ENCODE measurements around the gene RGS3. TPM values are rescaled to one million over a fixed set of nuclear protein-coding genes. Genes with fewer than 3 reads are reported as not detected.

RGS3 gene
- total and polyA plus RNA-seq, 2 of the 13 experiments (the other 11 are each of a cell fraction or from before 2014, with no cell fraction given) = 17.1 to 28.8 TPM

DNA sequence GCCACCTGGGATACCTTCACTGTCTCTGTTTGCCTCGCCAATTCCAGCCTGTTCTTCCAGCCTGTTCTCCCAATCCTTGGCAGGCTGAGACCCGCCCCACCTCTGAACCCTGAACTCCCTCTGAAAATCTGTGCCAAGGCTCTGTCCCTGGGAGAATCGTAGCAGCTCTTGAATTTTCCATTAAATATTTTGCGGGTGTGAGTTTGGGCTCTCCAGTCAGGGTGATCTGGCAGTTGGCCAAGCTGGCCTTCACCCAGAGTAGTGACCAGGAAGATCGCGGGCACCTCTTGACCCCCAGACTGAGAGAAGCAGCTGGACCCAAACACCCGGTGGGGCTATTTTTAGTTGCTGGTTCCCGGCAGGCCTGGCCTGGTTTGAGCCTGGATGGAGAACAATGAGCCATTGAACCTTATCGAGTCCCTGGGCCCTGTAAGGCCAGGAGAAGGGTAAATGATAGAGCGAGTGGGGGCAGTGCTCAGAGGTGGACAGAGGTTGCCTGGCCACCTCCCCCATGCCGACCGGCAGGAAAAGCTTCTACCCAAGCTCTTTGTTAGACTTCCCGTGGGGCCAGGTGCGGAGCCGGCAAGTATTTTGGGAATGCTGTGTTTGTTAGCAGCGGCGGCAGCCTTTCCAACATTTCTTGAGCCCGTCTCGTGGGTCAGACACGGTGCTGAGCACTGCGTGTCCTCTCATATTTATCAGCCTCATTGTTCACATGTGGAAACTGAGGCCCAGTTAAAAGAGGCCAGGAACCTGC is 146.2 kb downstream of the RGS3 start (continued):
- TF ChIP-seq NAIF1 (CRISPR knock-in tag; IDR thresholded peaks at IDR 0.05; ENCODE audit: borderline replicate concordance) (no peak), ZNF101 (CRISPR knock-in tag; IDR thresholded peaks at IDR 0.05; ENCODE audit: borderline replicate concordance, low read depth) (no peak), DBP (CRISPR knock-in tag; IDR thresholded peaks at IDR 0.05; ENCODE audit: not compliant biosample characterization) (no peak), CCDC6 (CRISPR knock-in tag; IDR thresholded peaks at IDR 0.05) (peak; percentile 62; the same call in 1 of the 2 replicates), ZNF317 (CRISPR knock-in tag; IDR thresholded peaks at IDR 0.05) (peak; percentile 81), ARHGAP35 (CRISPR knock-in tag; IDR thresholded peaks at IDR 0.05; ENCODE audit: borderline replicate concordance) (no peak; the same call in 1 of the 2 replicates), ZNF329 (CRISPR knock-in tag; IDR thresholded peaks at IDR 0.05; ENCODE audit: low read depth) (no peak), TBX3 (IDR thresholded peaks at IDR 0.05; ENCODE audit: borderline replicate concordance) (no peak), MAF1 (CRISPR knock-in tag; IDR thresholded peaks at IDR 0.05; ENCODE audit: borderline replicate concordance) (no peak), AGO1 (IDR thresholded peaks at IDR 0.05; ENCODE audit: low read depth, low read length, poor library complexity, severe bottlenecking) (no peak), ZNF513 (CRISPR knock-in tag; conservative IDR thresholded peaks at IDR 0.05) (no peak), DDIT3 (CRISPR knock-in tag; IDR thresholded peaks at IDR 0.05) (no peak), MED8 (CRISPR knock-in tag; IDR thresholded peaks at IDR 0.05; ENCODE audit: insufficient replicate concordance) (peak; percentile 67), REXO4 (CRISPR knock-in tag; IDR thresholded peaks at IDR 0.05; ENCODE audit: borderline replicate concordance) (no peak), RBAK (CRISPR knock-in tag; IDR thresholded peaks at IDR 0.05) (no peak), FOXP1 (IDR thresholded peaks at IDR 0.05) (no peak), FOXP1 (CRISPR knock-in tag; IDR thresholded peaks at IDR 0.05) (no peak), CHD4 (IDR thresholded peaks at IDR 0.05; ENCODE audit: borderline replicate concordance, low read length) (no peak), DPF2 (CRISPR knock-in tag; IDR thresholded peaks at IDR 0.05; ENCODE audit: borderline replicate concordance, low read depth) (peak; percentile 71; the same call in 1 of the 2 replicates)
- TF ChIP-seq, protein P1, sequence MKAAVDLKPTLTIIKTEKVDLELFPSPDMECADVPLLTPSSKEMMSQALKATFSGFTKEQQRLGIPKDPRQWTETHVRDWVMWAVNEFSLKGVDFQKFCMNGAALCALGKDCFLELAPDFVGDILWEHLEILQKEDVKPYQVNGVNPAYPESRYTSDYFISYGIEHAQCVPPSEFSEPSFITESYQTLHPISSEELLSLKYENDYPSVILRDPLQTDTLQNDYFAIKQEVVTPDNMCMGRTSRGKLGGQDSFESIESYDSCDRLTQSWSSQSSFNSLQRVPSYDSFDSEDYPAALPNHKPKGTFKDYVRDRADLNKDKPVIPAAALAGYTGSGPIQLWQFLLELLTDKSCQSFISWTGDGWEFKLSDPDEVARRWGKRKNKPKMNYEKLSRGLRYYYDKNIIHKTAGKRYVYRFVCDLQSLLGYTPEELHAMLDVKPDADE (CRISPR knock-in tag; IDR thresholded peaks at IDR 0.05) = no peak
- TF ChIP-seq, protein P2, sequence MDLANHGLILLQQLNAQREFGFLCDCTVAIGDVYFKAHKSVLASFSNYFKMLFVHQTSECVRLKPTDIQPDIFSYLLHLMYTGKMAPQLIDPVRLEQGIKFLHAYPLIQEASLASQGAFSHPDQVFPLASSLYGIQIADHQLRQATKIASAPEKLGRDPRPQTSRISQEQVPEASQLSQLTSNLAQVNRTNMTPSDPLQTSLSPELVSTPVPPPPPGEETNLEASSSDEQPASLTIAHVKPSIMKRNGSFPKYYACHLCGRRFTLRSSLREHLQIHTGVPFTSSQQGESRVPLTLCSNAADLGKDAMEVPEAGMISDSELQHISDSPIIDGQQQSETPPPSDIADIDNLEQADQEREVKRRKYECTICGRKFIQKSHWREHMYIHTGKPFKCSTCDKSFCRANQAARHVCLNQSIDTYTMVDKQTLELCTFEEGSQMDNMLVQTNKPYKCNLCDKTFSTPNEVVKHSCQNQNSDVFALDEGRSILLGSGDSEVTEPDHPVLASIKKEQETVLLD (CRISPR knock-in tag; IDR thresholded peaks at IDR 0.05; ENCODE audit: low read depth) = no peak
- TF ChIP-seq, protein P3, sequence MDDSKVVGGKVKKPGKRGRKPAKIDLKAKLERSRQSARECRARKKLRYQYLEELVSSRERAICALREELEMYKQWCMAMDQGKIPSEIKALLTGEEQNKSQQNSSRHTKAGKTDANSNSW (CRISPR knock-in tag; IDR thresholded peaks at IDR 0.05; ENCODE audit: borderline replicate concordance) = no peak
